Suprapubic skin (tissue), 3 donors: ENCODE data around the gene RALGPS2.

ENCODE experiments used
- CTCF ChIP-seq, 2 donors: fragments of 200-600 bp in 1 of 2; fragments of 450-650 bp in 1 of 2; sonication (generic) in 1 of 2; IDR thresholded peaks; one replicate each; pipeline ENCODE4 v1.5.1; 2016 to 2019; ENCODE audit warnings: antibody characterized with exemption in 2 of 2, mild to moderate bottlenecking in 1 of 2, moderate library complexity in 1 of 2
- EP300 ChIP-seq: sonication (generic); formaldehyde crosslinking; IDR thresholded peaks from one replicate; pipeline ENCODE4 v1.6.1; 2017; ENCODE audit warnings: antibody characterized with exemption
- POLR2A ChIP-seq, 2 donors: fragments of 450-650 bp; IDR thresholded peaks; one replicate each; pipeline ENCODE4 v1.6.1; 2017; ENCODE audit warnings: antibody characterized with exemption in 2 of 2, mild to moderate bottlenecking in 2 of 2, moderate library complexity in 2 of 2

GRCh38 chr1:178918955-178919354 is 193.9 kb downstream of the RALGPS2 start:
- TF ChIP-seq CTCF (IDR thresholded peaks at IDR 0.05), result no peak
- TF ChIP-seq EP300, result no peak
- TF ChIP-seq POLR2A (IDR thresholded peaks at IDR 0.05), result no peak
